ENCODE measurements around the gene SYT7. TPM values are rescaled to one million over a fixed set of nuclear protein-coding genes. Genes with fewer than 3 reads are reported as not detected.

The SYT7 gene
- total and polyA plus RNA-seq, 12 donors = 11.5 to 26.1 (median 18.7) TPM

DNA sequence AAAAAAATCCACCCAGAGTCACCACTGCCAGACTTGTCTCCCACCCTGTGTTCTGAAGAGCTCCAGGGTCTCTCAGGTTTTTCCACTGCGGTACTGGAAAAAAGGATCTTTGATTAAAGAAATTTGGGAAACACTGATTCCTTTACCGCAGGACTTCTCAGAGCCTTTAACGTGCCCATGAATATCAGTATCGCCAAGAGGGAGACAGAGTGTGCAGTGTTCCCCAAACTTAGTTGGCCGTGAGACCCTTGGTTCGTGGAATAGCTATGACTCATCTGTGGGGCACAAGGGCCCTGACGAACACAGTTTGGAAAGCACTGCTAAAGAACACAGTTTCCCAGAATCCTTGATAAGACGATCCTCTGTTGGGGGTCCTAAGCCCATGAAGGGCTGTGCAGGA lies 31.7 kb downstream of the SYT7 start:
- H3K36me3 ChIP-seq = no peaks in the 10 kb centered on the region
- DNase-seq (no peak), ATAC-seq (no peak)
- WGBS, 2 donors = 70 to 76% methylated on average over 8 of the region's 8 CpGs
- H3K4me1 ChIP-seq = peaks cover 0 to 46% (median 33%) of the 10 kb centered on the region in 9 donors
- peaks cover 0 to 13% (median 0%) of the 10 kb centered on the region in 7 donors for H3K27me3 ChIP-seq
- H3K27ac ChIP-seq = peak overlapping the region in 3 of 10 donors; percentile 52 to 98 (median 56)
- intact Hi-C loops (cut with DNase I) = no loop called here
- no peaks in the 10 kb centered on the region for H3K9me3 ChIP-seq
- TF ChIP-seq, protein P1, sequence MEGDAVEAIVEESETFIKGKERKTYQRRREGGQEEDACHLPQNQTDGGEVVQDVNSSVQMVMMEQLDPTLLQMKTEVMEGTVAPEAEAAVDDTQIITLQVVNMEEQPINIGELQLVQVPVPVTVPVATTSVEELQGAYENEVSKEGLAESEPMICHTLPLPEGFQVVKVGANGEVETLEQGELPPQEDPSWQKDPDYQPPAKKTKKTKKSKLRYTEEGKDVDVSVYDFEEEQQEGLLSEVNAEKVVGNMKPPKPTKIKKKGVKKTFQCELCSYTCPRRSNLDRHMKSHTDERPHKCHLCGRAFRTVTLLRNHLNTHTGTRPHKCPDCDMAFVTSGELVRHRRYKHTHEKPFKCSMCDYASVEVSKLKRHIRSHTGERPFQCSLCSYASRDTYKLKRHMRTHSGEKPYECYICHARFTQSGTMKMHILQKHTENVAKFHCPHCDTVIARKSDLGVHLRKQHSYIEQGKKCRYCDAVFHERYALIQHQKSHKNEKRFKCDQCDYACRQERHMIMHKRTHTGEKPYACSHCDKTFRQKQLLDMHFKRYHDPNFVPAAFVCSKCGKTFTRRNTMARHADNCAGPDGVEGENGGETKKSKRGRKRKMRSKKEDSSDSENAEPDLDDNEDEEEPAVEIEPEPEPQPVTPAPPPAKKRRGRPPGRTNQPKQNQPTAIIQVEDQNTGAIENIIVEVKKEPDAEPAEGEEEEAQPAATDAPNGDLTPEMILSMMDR (IDR thresholded peaks at IDR 0.05) = no peak
- H3K4me3 ChIP-seq = no peak overlapping the region

GRCh38 chr11:61547246-61547645 lies 33.6 kb downstream of the SYT7 start:
- no peaks in the 10 kb centered on the region for H3K36me3 ChIP-seq
- ATAC-seq = no peak
- H3K27me3 ChIP-seq = no peaks in the 10 kb centered on the region
- 85 to 86% methylated on average over 19 of the region's 19 CpGs for WGBS, 2 donors
- H3K4me1 ChIP-seq = peaks cover 2 to 37% (median 21%) of the 10 kb centered on the region in 9 donors
- intact Hi-C loops (cut with DNase I) = no loop called here
- no peak for DNase-seq
- H3K27ac ChIP-seq = no peak overlapping the region
- H3K4me3 ChIP-seq = no peak overlapping the region
- TF ChIP-seq, protein P1 (IDR thresholded peaks at IDR 0.05) = no peak
- H3K9me3 ChIP-seq = no peaks in the 10 kb centered on the region

GRCh38 chr11:61546663-61547062 lies 34.2 kb downstream of the SYT7 start:
- ATAC-seq (no peak), DNase-seq (no peak)
- intact Hi-C loops (cut with DNase I) = no loop called here
- 70 to 71% methylated on average over 15 to 20 of the region's 20 CpGs for WGBS, 2 donors
- H3K4me1 ChIP-seq = peaks cover 2 to 41% (median 26%) of the 10 kb centered on the region in 9 donors
- no peak overlapping the region for H3K27ac ChIP-seq
- TF ChIP-seq, protein P1 (IDR thresholded peaks at IDR 0.05) = no peak
- H3K27me3 ChIP-seq = no peaks in the 10 kb centered on the region
- no peaks in the 10 kb centered on the region for H3K9me3 ChIP-seq
- no peak overlapping the region for H3K4me3 ChIP-seq
- H3K36me3 ChIP-seq = no peaks in the 10 kb centered on the region

- Histone ChIP-seq H3K4me3 (no peak overlapping the region), H3K27ac (no peak overlapping the region), H3K27me3 (no peaks in the 10 kb centered on the region), H3K36me3 (no peaks in the 10 kb centered on the region), H3K4me1 (peaks cover 2 to 40% (median 22%) of the 10 kb centered on the region in 9 donors), H3K9me3 (no peaks in the 10 kb centered on the region)
- intact Hi-C loops (cut with DNase I) = no loop called here
- 94 to 96% methylated on average over 27 to 32 of the region's 32 CpGs for WGBS, 2 donors
- no peak for DNase-seq
- no peak for ATAC-seq
- TF ChIP-seq, protein P1 (IDR thresholded peaks at IDR 0.05) = no peak
Observed at GRCh38 chr11:61545921-61546320, 35.0 kb downstream of the SYT7 start.
